Hepatocyte (in vitro differentiated cells): ENCODE results near the gene IQGAP2. TPM values are rescaled to one million over a fixed set of nuclear protein-coding genes. Genes with fewer than 3 reads are reported as not detected.
A peak's percentile ranks its signal among the peaks of the same experiment; 100 is the strongest.

Experiments used
- DNase-seq: peaks from one replicate; pipeline ENCODE4 v3.0.0-alpha.2; 2016; ENCODE audit warnings: low spot score
- H2AFZ ChIP-seq: fragments of 200-600 bp; sonication (generic); 2 replicates; pipeline ENCODE4 v1.6.0; 2016; ENCODE audit warnings: antibody characterized with exemption, mild to moderate bottlenecking
- H3K27ac ChIP-seq: fragments of 200-600 bp; sonication (generic); 2 replicates; pipeline ENCODE4 v1.5.1; 2016; ENCODE audit warnings: mild to moderate bottlenecking
- H3K27me3 ChIP-seq: fragments of 200-600 bp; sonication (generic); 2 replicates; pipeline ENCODE4 v1.6.1; 2016
- H3K36me3 ChIP-seq: fragments of 200-600 bp; sonication (generic); replicated peaks from 2 replicates; pipeline ENCODE4 v1.5.1; 2016; ENCODE audit warnings: low read depth; ENCODE audit not compliant: insufficient read depth
- H3K4me1 ChIP-seq: fragments of 200-600 bp; sonication (generic); 2 replicates; pipeline ENCODE4 v1.5.1; 2016; ENCODE audit warnings: mild to moderate bottlenecking, moderate library complexity; ENCODE audit not compliant: insufficient read depth
- H3K4me2 ChIP-seq: fragments of 200-600 bp; sonication (generic); 2 replicates; pipeline ENCODE4 v1.6.0; 2016
- H3K4me3 ChIP-seq: fragments of 200-600 bp; sonication (generic); 2 replicates; pipeline ENCODE4 v1.5.1; 2016; ENCODE audit warnings: mild to moderate bottlenecking
- H3K79me2 ChIP-seq: fragments of 200-600 bp; sonication (generic); 2 replicates; pipeline ENCODE4 v1.6.0; 2017; ENCODE audit warnings: mild to moderate bottlenecking
- H3K9me2 ChIP-seq: fragments of 200-600 bp; sonication (generic); replicated peaks from 2 replicates; pipeline ENCODE4 v1.6.0; 2017; ENCODE audit warnings: mild to moderate bottlenecking; ENCODE audit not compliant: insufficient read depth
- H3K9me3 ChIP-seq: fragments of 200-600 bp; sonication (generic); 2 replicates; pipeline ENCODE4 v1.5.1; 2016; ENCODE audit warnings: low read depth, mild to moderate bottlenecking
- H4K20me1 ChIP-seq: fragments of 200-600 bp; sonication (generic); 2 replicates; pipeline ENCODE4 v1.6.0; 2016; ENCODE audit warnings: mild to moderate bottlenecking; ENCODE audit not compliant: insufficient read depth, poor library complexity, severe bottlenecking
- EZH2 ChIP-seq: fragments of 200-600 bp; sonication (generic); IDR thresholded peaks from 2 replicates; pipeline ENCODE4 v1.6.1; 2016; ENCODE audit warnings: antibody characterized with exemption, mild to moderate bottlenecking, borderline replicate concordance
- EZH2phosphoT487 ChIP-seq: fragments of 200-600 bp; sonication (generic); IDR thresholded peaks from one replicate; pipeline ENCODE4 v1.6.1; 2018; ENCODE audit warnings: antibody characterized with exemption, mild to moderate bottlenecking, low read depth, moderate library complexity; ENCODE audit not compliant: unreplicated experiment, severe bottlenecking
- WGBS: methylation state at CpG from one replicate; pipeline ENCODE4 v1.1.6; 2016; ENCODE audit warnings: low lambda C conversion rate; ENCODE audit errors: missing lambda C conversion rate; 5-methylcytosine and 5-hydroxymethylcytosine counted together
- polyA plus RNA-seq: library from polyadenylated mRNA; unstranded; fragments of >200 nt; fragmentation: Nextera tagmentation; extraction: Ambion mirVana; gene quantifications from 2 replicates; pipeline ENCODE4 v1.2.1, GENCODE V29; 2016
- total RNA-seq: library from RNA; depleted of rRNA; stranded (reverse); fragments of >200 nt; gene quantifications from 2 replicates; pipeline ENCODE4 v1.2.3, GENCODE V29; 2014
- TF ChIP-seq, protein P1 (sequence below): fragments of 200-600 bp; sonication (generic); IDR thresholded peaks from 2 replicates; pipeline ENCODE4 v1.5.1; 2016; ENCODE audit warnings: antibody characterized with exemption, mild to moderate bottlenecking; ENCODE audit not compliant: poor library complexity

Gene IQGAP2
- total and polyA plus RNA-seq, 2 experiments from 2014 or later: 37.2 to 78.9 TPM

DNA sequence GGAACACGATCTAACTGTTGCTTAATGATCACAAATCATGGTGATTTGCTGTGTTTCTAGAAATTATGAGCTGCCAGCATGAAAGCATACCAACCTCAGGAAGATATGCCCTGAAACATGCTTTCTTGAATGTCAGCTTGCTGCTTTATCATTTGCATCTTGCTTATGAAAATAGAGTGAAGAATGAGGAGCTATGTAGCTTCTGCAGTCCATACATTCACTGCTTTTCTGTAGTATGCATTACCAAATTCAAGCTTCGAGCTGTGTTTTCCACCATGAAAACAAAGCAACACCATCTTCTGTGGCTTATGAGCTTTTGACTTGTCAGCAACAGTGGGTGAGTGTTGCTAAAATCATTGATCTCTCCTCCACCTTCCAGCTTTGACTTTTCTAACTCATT is 203.6 kb downstream of the IQGAP2 start:
- Histone ChIP-seq H3K4me2 (peak overlapping the region; percentile 51), H3K27ac (peak overlapping the region; percentile 47), H3K9me2 (no peaks in the 10 kb centered on the region), H3K36me3 (no peaks in the 10 kb centered on the region), H4K20me1 (no peaks in the 10 kb centered on the region), H2AFZ (no peak overlapping the region), H3K9me3 (no peaks in the 10 kb centered on the region), H3K79me2 (no peaks in the 10 kb centered on the region), H3K4me3 (no peak overlapping the region), H3K4me1 (peaks cover 13% of the 10 kb centered on the region), H3K27me3 (no peaks in the 10 kb centered on the region)
- DNase-seq: no peak
- WGBS: 77% methylated on average over 2 of the region's 2 CpGs
- TF ChIP-seq, protein P1, sequence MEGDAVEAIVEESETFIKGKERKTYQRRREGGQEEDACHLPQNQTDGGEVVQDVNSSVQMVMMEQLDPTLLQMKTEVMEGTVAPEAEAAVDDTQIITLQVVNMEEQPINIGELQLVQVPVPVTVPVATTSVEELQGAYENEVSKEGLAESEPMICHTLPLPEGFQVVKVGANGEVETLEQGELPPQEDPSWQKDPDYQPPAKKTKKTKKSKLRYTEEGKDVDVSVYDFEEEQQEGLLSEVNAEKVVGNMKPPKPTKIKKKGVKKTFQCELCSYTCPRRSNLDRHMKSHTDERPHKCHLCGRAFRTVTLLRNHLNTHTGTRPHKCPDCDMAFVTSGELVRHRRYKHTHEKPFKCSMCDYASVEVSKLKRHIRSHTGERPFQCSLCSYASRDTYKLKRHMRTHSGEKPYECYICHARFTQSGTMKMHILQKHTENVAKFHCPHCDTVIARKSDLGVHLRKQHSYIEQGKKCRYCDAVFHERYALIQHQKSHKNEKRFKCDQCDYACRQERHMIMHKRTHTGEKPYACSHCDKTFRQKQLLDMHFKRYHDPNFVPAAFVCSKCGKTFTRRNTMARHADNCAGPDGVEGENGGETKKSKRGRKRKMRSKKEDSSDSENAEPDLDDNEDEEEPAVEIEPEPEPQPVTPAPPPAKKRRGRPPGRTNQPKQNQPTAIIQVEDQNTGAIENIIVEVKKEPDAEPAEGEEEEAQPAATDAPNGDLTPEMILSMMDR: no peak
- no peak for TF ChIP-seq EZH2phosphoT487
- TF ChIP-seq EZH2: no peak

GRCh38 chr5:76607353-76607871 is 204.3 kb downstream of the IQGAP2 start:
- Histone ChIP-seq H2AFZ (no peak overlapping the region), H3K9me2 (no peaks in the 10 kb centered on the region), H3K27ac (peak overlapping the region; percentile 47), H3K9me3 (no peaks in the 10 kb centered on the region), H3K79me2 (no peaks in the 10 kb centered on the region), H3K36me3 (no peaks in the 10 kb centered on the region), H3K27me3 (no peaks in the 10 kb centered on the region), H3K4me2 (peak overlapping the region; percentile 51), H4K20me1 (no peaks in the 10 kb centered on the region), H3K4me3 (no peak overlapping the region), H3K4me1 (peaks cover 13% of the 10 kb centered on the region)
- DNase-seq: peak; percentile 14
- TF ChIP-seq EZH2phosphoT487: no peak
- WGBS: 58% methylated on average over 9 of the region's 9 CpGs

GRCh38 chr5:76608833-76609232 is 205.7 kb downstream of the IQGAP2 start:
- no peaks in the 10 kb centered on the region for H3K79me2 ChIP-seq
- peak; percentile 37 for DNase-seq

GRCh38 chr5:76610196-76610595 is 207.1 kb downstream of the IQGAP2 start:
- 100% methylated on average over 1 of the region's 1 CpG for WGBS
- no peak for TF ChIP-seq EZH2
- TF ChIP-seq, protein P1: no peak
- no peak for TF ChIP-seq EZH2phosphoT487

More at GRCh38 chr5:76608833-76609232, 205.7 kb downstream of the IQGAP2 start:
- Histone ChIP-seq H2AFZ (no peak overlapping the region), H3K4me2 (no peak overlapping the region), H3K36me3 (no peaks in the 10 kb centered on the region), H4K20me1 (no peaks in the 10 kb centered on the region), H3K27ac (peak overlapping the region; percentile 47), H3K4me3 (no peak overlapping the region), H3K9me3 (no peaks in the 10 kb centered on the region), H3K4me1 (peaks cover 13% of the 10 kb centered on the region), H3K27me3 (no peaks in the 10 kb centered on the region), H3K9me2 (no peaks in the 10 kb centered on the region)
- no peak for TF ChIP-seq EZH2
- TF ChIP-seq, protein P1: no peak
- TF ChIP-seq EZH2phosphoT487: no peak
- WGBS: 64% methylated on average over 4 of the region's 4 CpGs

More at GRCh38 chr5:76610196-76610595, 207.1 kb downstream of the IQGAP2 start:
- Histone ChIP-seq H3K9me2 (no peaks in the 10 kb centered on the region), H3K4me1 (peaks cover 11% of the 10 kb centered on the region), H3K36me3 (no peaks in the 10 kb centered on the region), H3K4me2 (no peak overlapping the region), H3K4me3 (no peak overlapping the region), H3K9me3 (no peaks in the 10 kb centered on the region), H3K27me3 (no peaks in the 10 kb centered on the region), H3K79me2 (no peaks in the 10 kb centered on the region), H4K20me1 (no peaks in the 10 kb centered on the region), H3K27ac (no peak overlapping the region), H2AFZ (no peak overlapping the region)
- DNase-seq: no peak
